HEK293T (cell line): ENCODE results near the gene LGR6.

ENCODE experiments used
- CTCF ChIA-PET: fragments of 350-600 bp; formaldehyde crosslinking; extraction: SDS; loops from one replicate; lab custom pipeline; 2021; ENCODE audit warnings: antibody characterized with exemption, inconsistent platforms; lab: Yijun Ruan, JAX
- POLR2A ChIA-PET: fragments of 350-600 bp; formaldehyde crosslinking; extraction: SDS; loops from one replicate; lab custom pipeline; 2020; ENCODE audit warnings: antibody characterized with exemption, inconsistent platforms; lab: Yijun Ruan, JAX
- DNase-seq: peaks from one replicate; pipeline ENCODE4 v3.0.0; 2012; ENCODE audit warnings: mixed read lengths; ENCODE audit errors: extremely low spot score
- ARNT ChIP-seq: fragments of 450-650 bp; IDR thresholded peaks from 2 replicates; pipeline ENCODE4 v1.6.1; 2017; ENCODE audit warnings: mild to moderate bottlenecking
- BHLHE40 ChIP-seq: fragments of 450-650 bp; IDR thresholded peaks from 2 replicates; pipeline ENCODE4 v1.6.1; 2016; ENCODE audit warnings: mild to moderate bottlenecking, moderate library complexity, borderline replicate concordance
- CTBP1 ChIP-seq: fragments of 450-650 bp; IDR thresholded peaks from 2 replicates; pipeline ENCODE4 v1.6.1; 2016; ENCODE audit warnings: borderline replicate concordance
- ELF4 ChIP-seq: fragments of 450-650 bp; IDR thresholded peaks from 2 replicates; pipeline ENCODE4 v1.6.1; 2017; ENCODE audit warnings: antibody characterized with exemption
- FOXA1 ChIP-seq: fragments of 450-650 bp; IDR thresholded peaks from 2 replicates; pipeline ENCODE4 v1.6.1; 2016; ENCODE audit warnings: mild to moderate bottlenecking
- FOXK2 ChIP-seq: fragments of 450-650 bp; IDR thresholded peaks from 2 replicates; pipeline ENCODE4 v1.6.1; 2016; ENCODE audit warnings: mild to moderate bottlenecking
- FOXM1 ChIP-seq: fragments of 450-650 bp; IDR thresholded peaks from 2 replicates; pipeline ENCODE4 v1.6.1; 2017; ENCODE audit warnings: mild to moderate bottlenecking, borderline replicate concordance
- HDGF ChIP-seq: fragments of 450-650 bp; IDR thresholded peaks from 2 replicates; pipeline ENCODE4 v1.6.1; 2017; ENCODE audit warnings: antibody characterized with exemption, borderline replicate concordance
- L3MBTL2 ChIP-seq: fragments of 450-650 bp; conservative IDR thresholded peaks from 2 replicates; pipeline ENCODE4 v1.6.1; 2016; ENCODE audit warnings: mild to moderate bottlenecking
- LEF1 ChIP-seq: fragments of 450-650 bp; IDR thresholded peaks from 2 replicates; pipeline ENCODE4 v1.6.1; 2017; ENCODE audit warnings: mild to moderate bottlenecking, borderline replicate concordance
- NFRKB ChIP-seq: fragments of 450-650 bp; IDR thresholded peaks from 2 replicates; pipeline ENCODE4 v1.6.1; 2016; ENCODE audit warnings: mild to moderate bottlenecking, moderate library complexity
- PKNOX1 ChIP-seq: fragments of 450-650 bp; IDR thresholded peaks from 2 replicates; pipeline ENCODE4 v1.6.1; 2016
- SP1 ChIP-seq: fragments of 450-650 bp; IDR thresholded peaks from 2 replicates; pipeline ENCODE4 v1.6.1; 2017
- SUZ12 ChIP-seq: fragments of 450-650 bp; IDR thresholded peaks from 2 replicates; pipeline ENCODE4 v1.6.1; 2016; ENCODE audit warnings: mild to moderate bottlenecking
- TARDBP ChIP-seq: fragments of 450-650 bp; IDR thresholded peaks from 2 replicates; pipeline ENCODE4 v1.6.1; 2016
- ZNF384 ChIP-seq: fragments of 450-650 bp; IDR thresholded peaks from 2 replicates; pipeline ENCODE4 v1.6.1; 2016

Gene LGR6

GRCh38 chr1:202289009-202289408, 95.4 kb downstream of the LGR6 start:
- POLR2A ChIA-PET = no interaction called here
- no peak for DNase-seq
- CTCF ChIA-PET = interaction anchor here (0.6 kb wide), 1 partner anchor 99 kb away, joined by 3 read pairs; no protein-coding TSS in a partner anchor
- TF ChIP-seq FOXM1 (no peak), SP1 (no peak), PKNOX1 (no peak), ARNT (no peak), LEF1 (no peak), ZNF384 (no peak), L3MBTL2 (no peak), FOXK2 (no peak), TARDBP (no peak), BHLHE40 (no peak), NFRKB (no peak), FOXA1 (no peak), SUZ12 (no peak), HDGF (no peak), ELF4 (no peak), CTBP1 (no peak)

- POLR2A ChIA-PET = no interaction called here
- no peak for DNase-seq
- CTCF ChIA-PET = no interaction called here
Measured at GRCh38 chr1:202291001-202291400, 97.4 kb downstream of the LGR6 start.

GRCh38 chr1:202291961-202292712, 98.5 kb downstream of the LGR6 start:
- DNase-seq = no peak
- no peak for TF ChIP-seq FOXM1
- TF ChIP-seq SUZ12 = no peak
- TF ChIP-seq L3MBTL2 = no peak
- TF ChIP-seq HDGF = no peak
- no peak for TF ChIP-seq FOXK2
- no peak for TF ChIP-seq ARNT
- TF ChIP-seq BHLHE40 = no peak
- TF ChIP-seq LEF1 = no peak
- no peak for TF ChIP-seq NFRKB
- TF ChIP-seq PKNOX1 = no peak
- TF ChIP-seq TARDBP = no peak
- TF ChIP-seq CTBP1 = no peak
- TF ChIP-seq SP1 = no peak
- ChIA-PET CTCF (no interaction called here), POLR2A (no interaction called here)

More at GRCh38 chr1:202291001-202291400, 97.4 kb downstream of the LGR6 start:
- TF ChIP-seq PKNOX1 (no peak), LEF1 (no peak), BHLHE40 (no peak), L3MBTL2 (no peak), FOXA1 (no peak), CTBP1 (no peak)

GRCh38 chr1:202292773-202293172, 99.2 kb downstream of the LGR6 start:
- POLR2A ChIA-PET = no interaction called here
- DNase-seq = no peak
- TF ChIP-seq FOXM1 (no peak), HDGF (no peak), BHLHE40 (no peak), TARDBP (no peak), ELF4 (no peak)
- CTCF ChIA-PET = no interaction called here

GRCh38 chr1:202293569-202293968, 100.0 kb downstream of the LGR6 start:
- CTCF ChIA-PET = no interaction called here
- POLR2A ChIA-PET = no interaction called here
- DNase-seq = no peak

GRCh38 chr1:202302166-202302565, 108.6 kb downstream of the LGR6 start:
- CTCF ChIA-PET = no interaction called here
- TF ChIP-seq CTBP1 = no peak
- TF ChIP-seq FOXM1 = no peak
- no peak for TF ChIP-seq LEF1
- no peak for TF ChIP-seq ELF4
- no peak for TF ChIP-seq TARDBP
- TF ChIP-seq PKNOX1 = no peak
- TF ChIP-seq SUZ12 = no peak
- TF ChIP-seq ARNT = no peak
- no peak for TF ChIP-seq SP1
- TF ChIP-seq NFRKB = no peak
- TF ChIP-seq HDGF = no peak
- TF ChIP-seq FOXA1 = no peak
- no peak for TF ChIP-seq FOXK2
- no peak for TF ChIP-seq ZNF384
- no peak for TF ChIP-seq BHLHE40
- DNase-seq = no peak
- POLR2A ChIA-PET = no interaction called here

More at GRCh38 chr1:202293569-202293968, 100.0 kb downstream of the LGR6 start:
- TF ChIP-seq CTBP1 (no peak), L3MBTL2 (no peak), HDGF (no peak), FOXA1 (no peak), NFRKB (no peak), SUZ12 (no peak), ARNT (no peak), ELF4 (no peak), BHLHE40 (no peak), LEF1 (no peak), SP1 (no peak)
